ENCODE results near the gene ASB18. TPM values are rescaled to one million over a fixed set of nuclear protein-coding genes. Genes with fewer than 3 reads are reported as not detected.

Gene ASB18
- total and polyA plus RNA-seq, 2 experiments from 2014 or later, result not detected

DNA sequence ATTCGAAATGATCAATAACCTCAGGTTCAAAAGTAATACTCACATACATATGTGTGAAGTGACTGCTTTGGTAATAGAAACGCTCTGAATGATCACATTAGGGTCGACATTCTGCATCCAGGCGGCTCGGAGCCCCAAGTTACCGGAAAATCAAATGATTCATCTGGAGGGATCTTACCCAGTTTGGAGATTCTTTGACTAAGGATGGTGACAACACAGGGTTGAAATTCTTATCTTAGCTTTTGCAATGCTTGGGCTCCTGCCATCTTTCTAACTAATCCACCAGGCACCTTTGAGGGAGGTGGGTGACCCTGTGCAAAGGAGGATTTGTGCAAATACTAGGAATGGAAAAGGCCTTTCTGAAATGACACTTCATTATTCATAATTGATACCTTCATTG is 106.8 kb downstream of the ASB18 start (continued):
- no peak for TF ChIP-seq ZNF462 (CRISPR knock-in tag; IDR thresholded peaks at IDR 0.05)
- TF ChIP-seq CREB1 (CRISPR knock-in tag; IDR thresholded peaks at IDR 0.05; ENCODE audit: low read depth), result no peak
- TF ChIP-seq, protein P1, sequence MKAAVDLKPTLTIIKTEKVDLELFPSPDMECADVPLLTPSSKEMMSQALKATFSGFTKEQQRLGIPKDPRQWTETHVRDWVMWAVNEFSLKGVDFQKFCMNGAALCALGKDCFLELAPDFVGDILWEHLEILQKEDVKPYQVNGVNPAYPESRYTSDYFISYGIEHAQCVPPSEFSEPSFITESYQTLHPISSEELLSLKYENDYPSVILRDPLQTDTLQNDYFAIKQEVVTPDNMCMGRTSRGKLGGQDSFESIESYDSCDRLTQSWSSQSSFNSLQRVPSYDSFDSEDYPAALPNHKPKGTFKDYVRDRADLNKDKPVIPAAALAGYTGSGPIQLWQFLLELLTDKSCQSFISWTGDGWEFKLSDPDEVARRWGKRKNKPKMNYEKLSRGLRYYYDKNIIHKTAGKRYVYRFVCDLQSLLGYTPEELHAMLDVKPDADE (IDR thresholded peaks at IDR 0.05), result no peak
- no peak for TF ChIP-seq ZNF331 (CRISPR knock-in tag; IDR thresholded peaks at IDR 0.05; ENCODE audit: low read depth)
- TF ChIP-seq ZNF114 (CRISPR knock-in tag; IDR thresholded peaks at IDR 0.05), result no peak
- no peak for TF ChIP-seq REST (IDR thresholded peaks at IDR 0.05; ENCODE audit: unreplicated experiment)

Data from GM23338 (cell line).